Uterus (tissue), 4 donors: ENCODE measurements around the gene PPM1G. TPM values are rescaled to one million over a fixed set of nuclear protein-coding genes. Genes with fewer than 3 reads are reported as not detected.

ENCODE experiments used
- DNase-seq, 2 donors: peaks; one replicate each; pipeline ENCODE4 v3.0.0-alpha.2; 2019 to 2020
- H3K27ac ChIP-seq, 2 donors: fragments of 200-600 bp; sonication (generic); 1 replicate in 1 of 2; 2 replicates in 1 of 2; pipeline ENCODE4 v1.5.1; 2016 to 2018
- H3K27me3 ChIP-seq, 2 donors: fragments of 200-600 bp; sonication (generic); one replicate each; pipeline ENCODE4 v1.5.1; 2018 to 2019; ENCODE audit warnings: control low read depth in 1 of 2
- H3K36me3 ChIP-seq, 2 donors: fragments of 200-600 bp; sonication (generic); one replicate each; pipeline ENCODE4 v1.5.1; 2019; ENCODE audit warnings: control low read depth in 1 of 2
- H3K4me1 ChIP-seq, 2 donors: fragments of 200-600 bp; sonication (generic); one replicate each; pipeline ENCODE4 v1.5.1; 2018 to 2019; ENCODE audit warnings: control low read depth in 1 of 2
- H3K4me3 ChIP-seq, 2 donors: fragments of 200-600 bp; sonication (generic); 1 replicate in 1 of 2; 2 replicates in 1 of 2; pipeline ENCODE4 v1.5.1; 2018 to 2019; ENCODE audit warnings: mild to moderate bottlenecking in 1 of 2
- H3K9me3 ChIP-seq, 2 donors: fragments of 200-600 bp; sonication (generic); one replicate each; pipeline ENCODE4 v1.5.1; 2019; ENCODE audit warnings: control low read depth in 1 of 2
- POLR2A ChIP-seq, 2 donors: fragments of 450-650 bp; IDR thresholded peaks; one replicate each; pipeline ENCODE4 v1.6.1; 2016; ENCODE audit warnings: antibody characterized with exemption in 2 of 2, mild to moderate bottlenecking in 1 of 2, moderate library complexity in 1 of 2
- intact Hi-C: fragments of 100-400 bp; cut with DNase I; formaldehyde crosslinking; loops from one replicate; pipeline ENCODE4 v1.15.1; 2023; ENCODE audit warnings: low total_unique reads
- total RNA-seq, 4 donors: library from RNA; depleted of rRNA in 3 of 4; stranded (reverse); fragments of >200 nt in 3 of 4; gene quantifications; one replicate each; pipeline versions ENCODE4 v1.1.0 to v1.2.4, GENCODE V29; 2014 to 2023
- TF ChIP-seq, protein P1 (sequence below), 4 experiments: fragments of 200-600 bp in 2 of 4; fragments of 450-650 bp in 2 of 4; sonication (generic) in 2 of 4; IDR thresholded peaks; one replicate each; pipeline ENCODE4 v1.5.1; 2016 to 2019; ENCODE audit warnings: antibody characterized with exemption in 4 of 4, mild to moderate bottlenecking in 2 of 4, moderate library complexity in 1 of 4
- donor health status: DM: yes; HTN: yes; CAD: no.

PPM1G gene
- total RNA-seq, 4 donors from 2014 or later, result 15.9 to 54.1 (median 42.2) TPM

- no peaks in the 10 kb centered on the region for H3K27me3 ChIP-seq
- peak; percentile 39 to 64 for TF ChIP-seq POLR2A (IDR thresholded peaks at IDR 0.05)
- TF ChIP-seq, protein P1, sequence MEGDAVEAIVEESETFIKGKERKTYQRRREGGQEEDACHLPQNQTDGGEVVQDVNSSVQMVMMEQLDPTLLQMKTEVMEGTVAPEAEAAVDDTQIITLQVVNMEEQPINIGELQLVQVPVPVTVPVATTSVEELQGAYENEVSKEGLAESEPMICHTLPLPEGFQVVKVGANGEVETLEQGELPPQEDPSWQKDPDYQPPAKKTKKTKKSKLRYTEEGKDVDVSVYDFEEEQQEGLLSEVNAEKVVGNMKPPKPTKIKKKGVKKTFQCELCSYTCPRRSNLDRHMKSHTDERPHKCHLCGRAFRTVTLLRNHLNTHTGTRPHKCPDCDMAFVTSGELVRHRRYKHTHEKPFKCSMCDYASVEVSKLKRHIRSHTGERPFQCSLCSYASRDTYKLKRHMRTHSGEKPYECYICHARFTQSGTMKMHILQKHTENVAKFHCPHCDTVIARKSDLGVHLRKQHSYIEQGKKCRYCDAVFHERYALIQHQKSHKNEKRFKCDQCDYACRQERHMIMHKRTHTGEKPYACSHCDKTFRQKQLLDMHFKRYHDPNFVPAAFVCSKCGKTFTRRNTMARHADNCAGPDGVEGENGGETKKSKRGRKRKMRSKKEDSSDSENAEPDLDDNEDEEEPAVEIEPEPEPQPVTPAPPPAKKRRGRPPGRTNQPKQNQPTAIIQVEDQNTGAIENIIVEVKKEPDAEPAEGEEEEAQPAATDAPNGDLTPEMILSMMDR (IDR thresholded peaks at IDR 0.05), result peak; percentile 75 to 90 (median 84)
- peak within 1 kb of the TSS; percentile 65 to 96 for H3K4me3 ChIP-seq
- no peaks in the 10 kb centered on the region for H3K9me3 ChIP-seq
- peak; percentile 99 to 100 for DNase-seq
- no peaks in the 10 kb centered on the region for H3K36me3 ChIP-seq
- H3K4me1 ChIP-seq, result peaks cover 16 to 30% of the 10 kb centered on the region in 2 donors
- H3K27ac ChIP-seq, result peak within 1 kb of the TSS; percentile 83 to 91
- intact Hi-C loops, result no loop called here
These were observed 39.2 kb downstream of the PPM1G start, which contains the start of the genes EIF2B4 and SNX17 for GRCh38 chr2:27370026-27370815. Gene EIF2B4 (minus strand): TSS chr2:27370338. CDS start chr2:27370314, 24 bp downstream. Gene SNX17 (plus strand): TSS chr2:27370616. CDS start chr2:27370744, 128 bp downstream.

DNA sequence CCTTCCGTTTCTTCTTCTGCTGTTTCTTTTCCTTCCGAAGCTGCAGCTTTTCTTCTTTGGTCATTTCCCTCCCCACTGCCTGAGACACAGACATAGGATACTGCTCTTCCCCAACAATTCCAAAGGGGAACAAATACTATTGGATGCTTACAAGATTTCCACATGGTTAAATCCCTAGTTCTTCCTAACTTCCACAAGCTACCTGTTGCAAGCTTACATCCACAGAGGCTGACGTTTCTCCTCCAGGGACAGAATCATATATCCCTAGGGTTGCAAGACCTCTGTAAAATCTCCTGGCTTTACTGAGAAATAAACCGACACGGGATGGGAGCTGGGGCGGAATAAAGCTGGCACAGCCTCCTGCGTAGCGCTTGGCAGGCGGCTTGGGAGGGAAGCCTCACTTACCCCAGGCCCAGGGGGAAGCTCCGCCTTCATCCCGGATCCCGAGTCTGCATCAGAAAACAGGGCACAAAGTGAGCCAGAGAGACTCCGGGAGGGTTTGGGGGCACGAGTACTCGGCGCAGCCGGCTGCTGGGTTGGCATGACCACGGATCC lies 39.8 kb downstream of the PPM1G start:
- H3K4me1 ChIP-seq, result peaks cover 16 to 30% of the 10 kb centered on the region in 2 donors
- intact Hi-C loops, result no loop called here
- H3K36me3 ChIP-seq, result no peaks in the 10 kb centered on the region
- DNase-seq, result no peak
- H3K9me3 ChIP-seq, result no peaks in the 10 kb centered on the region
- no peaks in the 10 kb centered on the region for H3K27me3 ChIP-seq
- peak overlapping the region; percentile 65 to 96 for H3K4me3 ChIP-seq
- peak overlapping the region; percentile 83 to 84 for H3K27ac ChIP-seq
- TF ChIP-seq POLR2A (IDR thresholded peaks at IDR 0.05), result no peak
- TF ChIP-seq, protein P1 (IDR thresholded peaks at IDR 0.05), result no peak

GRCh38 chr2:27363933-27364332 lies 45.5 kb downstream of the PPM1G start:
- no peak overlapping the region for H3K27ac ChIP-seq
- no peak for DNase-seq
- intact Hi-C loops, result no loop called here
- peaks cover 2 to 4% of the 10 kb centered on the region in 2 donors for H3K4me1 ChIP-seq
- H3K36me3 ChIP-seq, result no peaks in the 10 kb centered on the region
- H3K9me3 ChIP-seq, result no peaks in the 10 kb centered on the region
- TF ChIP-seq POLR2A (IDR thresholded peaks at IDR 0.05), result no peak
- TF ChIP-seq, protein P1 (IDR thresholded peaks at IDR 0.05), result no peak
- H3K27me3 ChIP-seq, result no peaks in the 10 kb centered on the region
- no peak overlapping the region for H3K4me3 ChIP-seq

DNA sequence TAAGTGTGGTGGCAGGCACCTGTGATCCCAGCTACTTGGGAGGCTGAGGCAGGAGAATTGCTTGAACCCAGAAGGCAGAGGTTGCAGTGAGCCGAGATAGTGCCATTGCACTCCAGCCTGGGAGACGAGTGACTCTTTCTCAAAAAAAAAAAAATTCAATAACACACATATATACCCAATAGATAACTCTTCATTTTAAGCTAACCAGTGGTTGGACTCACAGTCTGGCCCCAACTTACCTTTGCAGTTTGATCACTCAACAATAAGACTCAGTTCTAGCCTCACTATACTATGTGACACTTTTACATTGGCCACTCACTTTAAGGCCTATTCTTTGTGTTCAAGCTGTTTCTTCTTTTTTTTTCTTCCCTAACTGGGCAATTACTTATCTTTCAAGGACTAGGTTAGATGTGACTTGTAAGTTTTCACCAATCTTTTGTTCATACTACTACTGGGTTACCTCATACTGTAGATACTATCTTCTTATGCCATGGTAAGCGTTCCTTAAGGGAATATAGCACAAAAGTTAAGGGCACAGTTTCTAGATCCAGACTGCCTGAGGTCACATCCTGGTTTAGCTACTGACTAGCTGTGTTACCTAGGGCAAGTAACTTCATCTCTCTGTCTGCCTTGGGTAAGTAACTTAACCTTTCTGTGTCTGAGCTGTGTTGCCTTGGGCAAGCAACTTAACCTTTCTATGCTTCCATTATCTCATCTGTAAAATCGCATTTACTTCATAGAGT lies 46.5 kb downstream of the PPM1G start:
- TF ChIP-seq POLR2A (IDR thresholded peaks at IDR 0.05), result no peak
- TF ChIP-seq, protein P1 (IDR thresholded peaks at IDR 0.05), result no peak
- H3K36me3 ChIP-seq, result no peaks in the 10 kb centered on the region
- DNase-seq, result no peak
- no peaks in the 10 kb centered on the region for H3K9me3 ChIP-seq
- intact Hi-C loops, result no loop called here
- H3K27me3 ChIP-seq, result no peaks in the 10 kb centered on the region
- H3K4me1 ChIP-seq, result no peaks in the 10 kb centered on the region
- H3K27ac ChIP-seq, result no peak overlapping the region
- H3K4me3 ChIP-seq, result no peak overlapping the region
